Loucy (cell line): ENCODE measurements around the gene ZNHIT1.

Experiments
- CTCF ChIP-seq: fragments of 200-600 bp; sonication (generic); conservative IDR thresholded peaks from 2 replicates; pipeline ENCODE4 v1.5.1; 2014; ENCODE audit warnings: mild to moderate bottlenecking, antibody characterized with exemption, low read length
- EZH2phosphoT487 ChIP-seq: fragments of 200-600 bp; IDR thresholded peaks from 2 replicates; pipeline ENCODE4 v1.6.1; 2018; ENCODE audit warnings: antibody characterized with exemption, mild to moderate bottlenecking, moderate library complexity, borderline replicate concordance

GRCh38 chr7:101241443-101242349 is 23.7 kb downstream of the ZNHIT1 start:
- TF ChIP-seq EZH2phosphoT487: no peak
- no peak for TF ChIP-seq CTCF
